Activated CD8-positive, alpha-beta memory T cell treated with anti-CD3 and anti-CD28 coated beads, Interleukin-2, amount 50 U/mL, for 24 hours (primary cell): ENCODE measurements around the gene PDLIM4.

Experiments
- DNase-seq: peaks from one replicate; pipeline ENCODE4 v3.0.0-alpha.2; 2020; ENCODE audit errors: extremely low read depth

Gene PDLIM4

GRCh38 chr5:132253452-132254320 is 3.8 kb upstream of the PDLIM4 start:
- DNase-seq, result no peak

GRCh38 chr5:132254321-132254977 is 3.0 kb upstream of the PDLIM4 start:
- no peak for DNase-seq

GRCh38 chr5:132256086-132256782 is 1.3 kb upstream of the PDLIM4 start:
- no peak for DNase-seq

GRCh38 chr5:132256783-132257130 is 739 bp upstream of the PDLIM4 start:
- DNase-seq, result no peak

- DNase-seq, result no peak
These were observed 889 bp downstream of the PDLIM4 start for GRCh38 chr5:132258102-132259068.

- DNase-seq, result no peak
These were observed 1.8 kb downstream of the PDLIM4 start for GRCh38 chr5:132259069-132259851.

GRCh38 chr5:132260051-132260450 is 2.6 kb downstream of the PDLIM4 start:
- DNase-seq, result no peak

- no peak for DNase-seq
These were observed 3.4 kb downstream of the PDLIM4 start for GRCh38 chr5:132260714-132261551.

GRCh38 chr5:132261881-132262845 is 4.7 kb downstream of the PDLIM4 start:
- DNase-seq, result no peak

- DNase-seq, result no peak
These were observed 5.5 kb downstream of the PDLIM4 start for GRCh38 chr5:132262882-132263547.

- no peak for DNase-seq
These were observed 6.2 kb downstream of the PDLIM4 start for GRCh38 chr5:132263548-132264261.

GRCh38 chr5:132264546-132265335 is 7.2 kb downstream of the PDLIM4 start:
- DNase-seq, result no peak

- no peak for DNase-seq
These were observed 8.0 kb downstream of the PDLIM4 start for GRCh38 chr5:132265336-132266030.

GRCh38 chr5:132266031-132266835 is 8.7 kb downstream of the PDLIM4 start:
- no peak for DNase-seq

- DNase-seq, result no peak
These were observed 9.3 kb downstream of the PDLIM4 start for GRCh38 chr5:132266836-132267160.
